ENCODE measurements around the gene TSC22D1.

TSC22D1 gene

DNA sequence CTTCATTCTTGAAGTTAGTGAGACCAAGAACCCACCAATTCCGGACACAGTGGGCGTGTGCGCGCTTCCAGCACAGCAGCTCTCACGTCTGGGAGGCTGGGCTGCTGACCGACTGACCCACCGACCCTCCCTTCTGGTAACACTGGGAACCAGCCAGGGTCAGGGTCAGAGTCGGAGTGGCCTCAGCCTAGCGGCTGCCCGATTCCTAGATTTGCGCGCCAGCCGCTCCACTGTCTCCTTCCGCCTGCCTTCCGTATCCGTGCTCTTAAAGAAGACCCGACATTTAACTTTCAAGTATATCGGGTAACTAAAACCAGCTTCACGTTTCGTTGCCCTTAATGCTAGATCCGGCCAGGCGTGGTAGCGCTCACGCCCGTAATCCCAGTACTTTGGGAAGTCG is 161.4 kb downstream of the TSC22D1 start:
- H3K27ac ChIP-seq: no peak overlapping the region
- no peak for DNase-seq (ENCODE audit: low read depth, low spot score)

DNA sequence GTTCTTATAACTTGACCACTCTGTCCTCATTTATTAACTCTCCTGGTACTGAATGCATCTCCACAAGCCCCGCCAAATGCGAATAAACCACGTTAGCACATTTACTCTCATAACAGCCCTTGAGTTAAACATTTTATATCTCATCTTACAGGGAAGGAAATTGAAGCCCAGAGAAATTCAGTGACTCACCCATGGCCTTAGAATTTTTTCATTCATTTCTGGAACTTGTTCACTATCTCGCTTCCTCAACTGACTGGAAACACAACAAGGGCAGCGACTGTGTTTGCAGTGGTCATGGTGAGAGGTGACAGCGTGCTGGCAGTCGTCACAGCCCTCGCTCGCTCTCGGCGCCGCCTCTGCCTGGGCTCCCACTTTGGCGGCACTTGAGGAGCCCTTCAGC is 163.0 kb downstream of the TSC22D1 start:
- DNase-seq (ENCODE audit: low read depth, low spot score): no peak
- H3K27ac ChIP-seq: no peak overlapping the region

DNA sequence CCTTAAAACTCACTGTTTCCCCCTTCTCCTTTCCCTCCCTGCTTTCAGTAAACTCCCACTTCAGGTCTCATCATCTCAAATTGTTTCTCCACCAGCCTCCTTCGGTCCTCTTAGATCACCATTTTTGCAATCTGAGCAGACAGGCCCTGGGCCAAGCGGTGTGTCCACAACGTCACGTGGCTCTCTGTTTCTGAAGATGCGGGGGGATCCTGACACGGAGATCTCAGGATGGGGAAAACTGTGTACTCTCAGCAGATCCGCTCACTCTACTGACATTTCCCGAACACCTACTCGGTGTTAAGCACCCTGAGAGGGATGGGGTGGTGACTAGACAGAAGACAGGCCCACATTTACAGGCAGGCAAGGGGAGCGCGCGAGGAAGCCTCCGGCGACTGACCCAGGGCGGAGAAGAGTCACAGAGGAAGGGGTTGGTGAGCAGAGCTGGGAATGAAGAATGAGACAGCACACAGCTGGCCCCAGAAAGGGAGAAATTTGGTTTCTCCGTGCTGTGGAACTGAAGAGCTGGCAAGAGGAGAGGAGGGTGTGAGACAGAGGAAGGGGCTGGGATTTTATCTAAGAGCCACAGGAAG is 163.7 kb downstream of the TSC22D1 start:
- no peak for DNase-seq (ENCODE audit: low read depth, low spot score)

DNA sequence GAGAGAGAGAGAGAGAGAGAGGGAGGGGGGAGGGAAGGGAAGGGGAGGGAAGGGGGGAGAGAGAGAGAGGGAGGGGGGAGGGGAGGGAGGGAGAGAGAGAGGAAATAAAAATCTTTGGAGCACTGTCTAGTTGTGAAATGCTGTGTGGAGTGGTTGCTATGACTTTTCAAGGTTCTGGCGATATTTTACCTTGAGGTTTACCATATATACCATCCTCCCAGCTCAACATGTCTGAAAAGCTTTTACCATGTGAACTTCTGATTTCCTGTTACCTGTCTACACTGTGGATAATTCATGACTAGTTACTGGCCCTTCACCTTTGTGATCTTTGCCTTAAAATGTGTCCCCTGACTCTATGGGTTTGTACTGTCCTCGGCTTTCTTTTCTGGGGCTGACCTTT is 164.3 kb downstream of the TSC22D1 start:
- H3K27ac ChIP-seq: no peak overlapping the region
- no peak for DNase-seq (ENCODE audit: low read depth, low spot score)

More for the DNA sequence above, 163.7 kb downstream of the TSC22D1 start:
- H3K27ac ChIP-seq: no peak overlapping the region

- H3K27ac ChIP-seq: no peak overlapping the region
- DNase-seq (ENCODE audit: low read depth, low spot score): no peak
These were observed 165.7 kb downstream of the TSC22D1 start for GRCh38 chr13:44410328-44410859.

GRCh38 chr13:44409595-44409994 is 166.5 kb downstream of the TSC22D1 start:
- H3K27ac ChIP-seq: no peak overlapping the region
- no peak for DNase-seq (ENCODE audit: low read depth, low spot score)

DNA sequence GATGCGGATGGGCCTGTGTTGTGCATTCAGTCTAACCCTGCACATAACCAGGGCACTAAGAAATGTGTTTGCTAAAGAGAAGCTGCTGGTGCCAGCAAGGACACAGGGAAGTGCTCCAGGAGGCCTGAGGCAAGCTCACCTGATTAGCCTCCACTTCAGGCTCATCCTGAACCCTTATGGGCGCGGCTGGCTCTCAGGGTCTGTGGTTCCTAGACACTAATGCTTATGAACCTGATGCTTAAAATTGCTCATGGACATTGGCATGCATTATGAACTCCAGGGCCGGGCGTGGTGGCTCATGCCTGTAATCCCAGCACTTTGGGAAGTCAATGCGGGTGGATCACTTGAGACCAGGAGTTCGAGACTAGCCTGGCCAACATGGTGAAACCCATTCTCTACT is 168.2 kb downstream of the TSC22D1 start:
- DNase-seq (ENCODE audit: low read depth, low spot score): no peak
- no peak overlapping the region for H3K27ac ChIP-seq

GRCh38 chr13:44407379-44407778 is 168.8 kb downstream of the TSC22D1 start:
- DNase-seq (ENCODE audit: low read depth, low spot score): no peak

GRCh38 chr13:44406617-44407016 is 169.5 kb downstream of the TSC22D1 start:
- no peak for DNase-seq (ENCODE audit: low read depth, low spot score)
- no peak overlapping the region for H3K27ac ChIP-seq

More at GRCh38 chr13:44407379-44407778, 168.8 kb downstream of the TSC22D1 start:
- H3K27ac ChIP-seq: no peak overlapping the region

DNA sequence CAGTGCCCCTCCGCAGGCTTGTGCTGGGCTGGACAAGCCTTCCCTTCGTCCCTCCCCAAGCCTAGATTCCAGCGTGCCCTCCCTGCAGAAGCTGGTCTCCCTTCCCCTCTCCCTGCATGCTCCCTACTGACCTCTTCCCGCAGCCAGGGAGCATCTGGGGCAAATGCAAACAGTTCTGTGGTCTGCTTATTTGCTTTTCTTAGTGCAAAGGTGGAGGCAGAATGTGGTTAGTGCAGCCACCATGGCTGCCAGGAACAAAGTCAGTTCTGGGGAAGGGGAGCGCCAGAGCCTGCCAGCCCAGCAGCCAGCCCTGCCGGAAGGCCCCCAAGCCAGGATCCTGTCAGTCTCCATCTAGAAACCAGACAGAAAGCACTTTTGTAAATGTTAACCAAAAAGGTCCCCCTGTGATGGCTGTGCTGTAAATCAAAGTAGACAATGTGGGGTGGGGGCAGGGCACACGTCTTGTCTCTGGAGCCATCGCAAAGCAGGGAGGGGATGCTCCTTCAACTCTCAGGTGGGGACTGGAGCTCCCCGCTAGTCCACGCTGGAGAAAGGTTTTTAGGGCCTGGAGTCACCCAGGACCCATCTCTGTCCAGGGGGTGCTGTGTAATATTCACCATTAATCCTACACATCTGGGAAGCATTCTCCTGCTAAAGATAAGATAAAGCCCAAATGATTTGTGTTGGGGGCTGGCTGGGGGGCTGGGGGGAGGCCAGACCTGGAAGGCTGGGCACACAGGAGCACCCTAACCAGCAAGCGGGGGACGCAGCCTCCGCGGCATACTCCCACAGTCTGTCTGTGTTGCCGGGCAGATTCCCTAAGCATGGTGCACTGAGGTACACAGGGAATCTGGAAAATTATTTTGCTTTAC is 171.6 kb downstream of the TSC22D1 start:
- DNase-seq (ENCODE audit: low read depth, low spot score): no peak
- H3K27ac ChIP-seq: no peak overlapping the region

DNA sequence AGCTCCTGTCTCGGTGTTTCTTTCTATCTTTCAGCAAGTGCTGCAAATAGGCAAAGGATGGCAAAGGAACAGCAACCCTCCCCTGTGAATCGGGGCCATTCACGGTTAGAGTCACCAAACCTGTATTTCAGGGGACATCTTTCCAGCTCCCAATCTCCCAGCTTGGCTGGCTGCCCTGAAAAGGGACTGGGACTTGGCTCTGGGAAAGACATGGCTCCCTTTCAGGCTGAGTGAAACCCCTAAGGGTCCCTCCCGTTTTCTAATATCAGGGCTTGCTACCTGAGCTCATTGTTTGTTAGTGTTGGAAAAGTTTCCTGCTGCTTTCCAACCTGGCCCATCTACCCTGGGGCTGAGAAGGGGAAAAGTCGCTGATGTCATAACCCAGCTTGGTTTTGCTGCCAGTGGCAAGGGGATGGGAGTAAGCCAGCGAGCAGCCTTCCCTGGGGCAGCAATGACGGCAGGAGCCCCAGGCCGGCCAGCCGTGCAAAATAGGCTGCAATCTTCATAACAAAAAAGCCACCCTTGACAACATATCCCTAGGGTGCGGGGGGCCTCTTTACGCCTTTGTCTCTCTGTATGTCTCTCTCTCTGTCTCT is 172.6 kb downstream of the TSC22D1 start:
- DNase-seq (ENCODE audit: low read depth, low spot score): no peak
- no peak overlapping the region for H3K27ac ChIP-seq

GRCh38 chr13:44402899-44403445 is 173.2 kb downstream of the TSC22D1 start:
- H3K27ac ChIP-seq: no peak overlapping the region
- no peak for DNase-seq (ENCODE audit: low read depth, low spot score)

DNA sequence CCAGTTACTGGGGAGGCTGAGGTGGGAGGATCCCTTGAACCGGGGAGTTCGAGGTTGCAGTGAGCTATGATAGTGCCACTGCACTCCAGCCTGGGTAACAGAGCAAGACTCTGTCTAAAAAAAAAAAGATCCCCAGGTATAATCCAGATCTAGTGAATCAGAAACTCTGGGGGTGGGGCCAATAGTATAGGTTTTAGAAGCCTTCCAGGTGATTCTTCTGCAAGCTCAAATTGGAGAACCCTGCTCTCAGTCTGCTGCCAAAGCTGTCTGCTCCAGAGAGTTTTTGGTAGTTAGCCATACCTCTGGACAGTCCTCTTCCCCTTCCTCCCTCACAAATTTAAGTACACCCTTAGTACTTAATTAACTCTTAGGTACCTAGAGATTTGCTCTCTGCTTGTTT is 174.6 kb downstream of the TSC22D1 start:
- DNase-seq (ENCODE audit: low read depth, low spot score): no peak
- H3K27ac ChIP-seq: no peak overlapping the region

DNA sequence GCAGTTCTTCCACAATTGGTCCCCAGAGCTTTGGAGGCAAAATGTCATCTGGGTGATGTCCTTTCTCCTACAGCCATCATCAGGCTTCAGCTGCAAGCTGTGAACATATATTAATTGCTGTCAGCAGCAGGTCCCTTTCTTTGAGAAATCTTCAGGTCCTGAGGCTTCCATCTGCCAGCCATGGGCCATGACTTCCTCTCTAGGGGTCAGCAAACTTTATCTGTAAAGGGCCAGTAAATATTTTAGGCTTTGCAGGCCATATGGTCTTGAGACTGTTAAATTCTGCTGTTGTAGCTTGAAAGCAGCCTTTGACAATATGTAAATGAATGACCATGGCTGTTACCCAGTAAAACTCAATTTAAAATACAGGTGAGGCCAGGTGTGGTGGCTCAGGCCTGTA is 175.4 kb downstream of the TSC22D1 start:
- no peak for DNase-seq (ENCODE audit: low read depth, low spot score)
- H3K27ac ChIP-seq: no peak overlapping the region

DNA sequence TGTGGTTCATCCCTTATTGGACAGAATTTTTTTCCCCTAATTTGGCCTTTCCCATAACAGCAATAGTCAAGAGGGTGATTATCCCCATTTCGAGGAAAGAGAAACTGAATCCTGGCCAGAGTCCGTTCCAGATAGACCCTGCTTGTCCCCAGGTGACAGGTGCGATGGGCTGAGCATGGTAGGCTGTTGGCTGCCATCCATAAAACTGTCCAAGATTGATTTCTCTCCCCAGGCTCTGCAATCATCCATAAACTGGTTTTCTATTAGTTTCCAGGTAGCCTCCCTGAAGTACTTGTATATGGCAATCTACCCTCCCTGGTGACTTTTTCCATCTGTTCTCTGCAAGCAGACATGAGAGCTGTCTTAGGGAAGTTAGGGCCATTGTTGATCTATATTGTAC is 177.1 kb downstream of the TSC22D1 start:
- no peak overlapping the region for H3K27ac ChIP-seq
- DNase-seq (ENCODE audit: low read depth, low spot score): no peak

- no peak overlapping the region for H3K27ac ChIP-seq
- no peak for DNase-seq (ENCODE audit: low read depth, low spot score)
These were observed 177.5 kb downstream of the TSC22D1 start for GRCh38 chr13:44398606-44399005.

DNA sequence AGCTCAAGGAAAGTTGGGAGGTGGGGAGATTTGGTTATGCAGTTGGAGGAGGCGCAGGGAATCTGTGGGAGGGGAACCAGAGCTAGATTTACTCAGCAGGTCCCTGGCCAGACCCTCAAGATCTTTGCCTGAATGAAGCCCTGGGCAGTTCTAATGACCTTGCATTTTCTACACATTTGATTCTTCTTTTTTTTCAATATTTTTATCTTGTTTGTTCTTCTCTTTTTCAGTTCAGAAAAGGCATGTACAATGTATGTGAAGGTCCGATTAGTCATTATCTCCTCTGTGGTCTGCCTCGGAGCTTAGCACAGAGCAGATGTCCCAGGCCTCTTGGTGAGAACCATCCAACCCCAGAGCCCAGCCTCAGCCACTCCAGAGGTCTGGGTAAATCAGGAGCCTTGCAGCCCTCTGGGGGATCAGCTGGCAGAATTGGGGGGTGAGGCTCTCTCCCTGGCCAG is 178.3 kb downstream of the TSC22D1 start:
- no peak for DNase-seq (ENCODE audit: low read depth, low spot score)
- no peak overlapping the region for H3K27ac ChIP-seq

DNA sequence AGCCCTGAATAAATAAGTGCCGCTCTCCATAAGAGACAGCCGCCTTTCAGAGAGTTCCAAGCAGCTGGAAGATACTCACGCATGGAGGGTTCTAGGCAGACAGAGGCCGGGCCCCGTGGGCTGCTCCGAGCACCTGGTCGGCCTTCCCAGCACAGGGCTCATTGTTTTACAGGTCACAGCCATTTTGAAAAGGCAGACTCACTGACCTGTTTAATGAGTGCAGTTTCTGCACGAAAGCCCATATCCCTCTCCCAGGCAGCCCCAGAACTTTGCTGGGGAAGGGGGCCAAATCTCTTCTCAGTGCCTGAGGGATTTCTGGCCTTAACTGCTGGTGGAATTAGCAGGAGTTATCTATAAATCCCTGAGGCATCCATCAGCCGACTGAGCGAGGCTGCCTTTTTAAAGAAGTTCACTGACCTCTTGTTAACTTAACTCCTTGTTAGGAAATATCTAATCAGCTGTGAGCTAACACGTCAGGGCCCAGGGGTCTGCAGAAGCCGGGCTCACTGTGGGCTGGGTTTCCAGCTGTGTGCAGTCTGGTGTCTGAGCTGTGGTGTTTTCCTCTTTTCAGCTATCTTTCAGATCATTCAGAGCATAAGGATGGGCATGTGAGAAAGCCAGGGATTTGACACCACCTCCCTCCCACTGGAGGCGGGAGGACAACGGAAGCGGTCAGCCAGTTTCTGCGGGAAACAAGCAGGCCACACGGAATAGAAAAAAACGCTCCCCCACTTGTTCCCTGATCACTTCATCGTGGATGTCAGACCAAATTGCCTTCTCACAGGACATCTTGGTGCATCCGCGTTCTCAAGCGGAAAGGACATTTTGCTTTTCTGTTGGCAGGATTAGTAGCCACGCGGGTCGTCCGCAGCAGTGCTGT is 179.2 kb downstream of the TSC22D1 start:
- DNase-seq (ENCODE audit: low read depth, low spot score): no peak
- no peak overlapping the region for H3K27ac ChIP-seq

DNA sequence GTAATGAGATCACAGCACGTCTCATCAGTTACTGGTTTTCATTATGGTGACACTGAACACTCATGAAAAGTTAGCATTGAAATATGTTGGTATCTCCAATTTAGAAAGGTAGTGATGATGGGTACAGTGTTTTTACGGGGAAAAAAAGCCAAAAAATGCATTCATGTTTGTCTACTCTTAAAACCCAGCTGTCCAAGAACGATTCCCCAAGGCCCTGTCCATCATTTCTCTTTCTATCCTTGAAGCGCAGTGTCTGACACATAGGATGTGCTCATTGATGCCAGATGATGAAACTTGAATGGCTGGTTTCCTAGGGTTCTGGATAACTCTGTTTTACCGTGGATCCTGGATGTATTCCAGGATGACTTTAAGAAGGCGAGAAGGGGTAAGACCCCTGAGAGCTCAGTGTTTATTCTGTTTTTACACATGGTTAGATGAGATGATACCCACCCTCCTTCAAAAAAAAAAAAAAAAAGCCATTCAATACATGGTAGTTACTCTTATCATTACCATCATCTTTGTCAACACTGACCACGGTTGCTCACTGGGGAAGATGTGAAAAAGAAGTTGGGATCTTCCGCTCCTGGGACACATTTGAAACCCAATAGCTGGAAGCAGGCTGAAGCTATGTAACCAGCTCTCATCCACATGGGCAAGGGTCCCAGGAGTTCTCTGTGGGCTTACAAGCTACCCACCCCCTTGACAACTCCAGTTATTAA is 180.0 kb downstream of the TSC22D1 start:
- no peak for DNase-seq (ENCODE audit: low read depth, low spot score)
- no peak overlapping the region for H3K27ac ChIP-seq

Data from epithelial cell of prostate (primary cell).